ENCODE results near the gene CD58. TPM values are rescaled to one million over a fixed set of nuclear protein-coding genes. Genes with fewer than 3 reads are reported as not detected.
"Not testable (repeated sequence)": the region's sequence is repeated elsewhere in the genome, so short reads cannot be mapped to it uniquely, and the experiment has no call there.

Gene CD58
- total RNA-seq (2013): 82.3 TPM
- 100 to 1,000 TPM in 2 of 3 donors, 10 to 100 TPM in 1; 81.0 to 168 (median 128) TPM for polyA plus RNA-seq
- polyA minus RNA-seq: 25.9 and 33.7 TPM in 2 replicates
- 65.3 to 123 (median 97.8) reads per million in 11 experiments for total RNA-seq

- Histone ChIP-seq H3K9ac (ENCODE audit: insufficient read depth, low read length, poor library complexity, severe bottlenecking) (peak within 1 kb of the TSS; percentile 98), H3K9me3 (replicated peaks in 1 of 2; ENCODE audit: control insufficient read depth in 1 of 2, insufficient read depth in 1 of 2, low read length in 2 of 2) (no peaks in the 10 kb centered on the region), H3K4me2 (replicated peaks; ENCODE audit: extremely low read depth, low read length, poor library complexity, severe bottlenecking) (peak within 1 kb of the TSS; percentile 73), H3K27me3 (ENCODE audit: control insufficient read depth in 2 of 2, insufficient read depth in 2 of 2, low read length in 2 of 2) (no peaks in the 10 kb centered on the region), H3K27ac (ENCODE audit: low read depth in 1 of 2, low read length in 2 of 2) (peak within 1 kb of the TSS; percentile 97), H2AFZ (ENCODE audit: insufficient read depth, low read depth, low read length, poor library complexity, severe bottlenecking) (peak within 1 kb of the TSS; percentile 71), H4K20me1 (ENCODE audit: insufficient read depth, low read length) (peaks cover 42% of the 10 kb centered on the region), H3K79me2 (ENCODE audit: insufficient read depth, low read length) (peaks cover 52% of the 10 kb centered on the region), H3K4me1 (ENCODE audit: control insufficient read depth in 1 of 2, insufficient read depth in 2 of 2, low read length in 2 of 2) (peaks cover 32 to 57% of the 10 kb centered on the region in 2 donors), H3K4me3 (replicated peaks in 1 of 3; ENCODE audit: low read depth in 2 of 3, low read length in 3 of 3) (peak within 1 kb of the TSS; percentile 73 to 84 (median 83)), H3K36me3 (replicated peaks in 1 of 2; ENCODE audit: control insufficient read depth in 1 of 2, insufficient read depth in 2 of 2, low read length in 2 of 2) (no peaks in the 10 kb centered on the region)
- peaks cover 60% of the 10 kb centered on the region for H3K4me1 Mint-ChIP-seq
- peak within 1 kb of the TSS; percentile 94 to 98 (median 96) for H3K27ac Mint-ChIP-seq
- peaks cover 0 to 7% (median 4%) of the 10 kb centered on the region in 3 donors for H3K27me3 Mint-ChIP-seq (ENCODE audit: low read depth in 3 of 3)
- peak within 1 kb of the TSS; percentile 98 to 100 for H3K4me3 Mint-ChIP-seq
- peak; percentile 89 to 95 (median 90) for DNase-seq
- intact Hi-C loops (cut with micrococcal nuclease): loop anchor here (2.0 to 10.0 kb wide), 6 partner anchors 33 to 484 kb away; partner anchors contain the start of genes CD101 (in 1 of the 2) and IGSF3 (in 1 of the 2)
- peaks cover 23 to 27% of the 10 kb centered on the region in 2 donors for H3K36me3 Mint-ChIP-seq
- H3K9me3 Mint-ChIP-seq: peaks cover 0 to 1% (median 0%) of the 10 kb centered on the region in 7 donors
- peak; percentile 81 for TF ChIP-seq CTCF (IDR thresholded peaks at IDR 0.05)
- under 1% methylated on average over 70 of the region's 90 CpGs for WGBS (ENCODE audit: insufficient coverage)
Measured at GRCh38 chr1:116570358-116571214, at the start of gene CD58. TSS of gene CD58 (minus strand) at chr1:116571026. CDS start at chr1:116570972, 54 bp downstream.

GRCh38 chr1:116620392-116620791, 49.6 kb upstream of the CD58 start:
- intact Hi-C loops (cut with micrococcal nuclease); H3K4me1 Mint-ChIP-seq; H3K36me3 Mint-ChIP-seq; H3K9ac ChIP-seq (ENCODE audit: insufficient read depth, low read length, poor library complexity, severe bottlenecking); H3K4me3 ChIP-seq (replicated peaks in 1 of 3; ENCODE audit: low read depth in 2 of 3, low read length in 3 of 3); H2AFZ ChIP-seq (ENCODE audit: insufficient read depth, low read depth, low read length, poor library complexity, severe bottlenecking); H3K27me3 ChIP-seq (ENCODE audit: control insufficient read depth in 2 of 2, insufficient read depth in 2 of 2, low read length in 2 of 2); H3K27me3 Mint-ChIP-seq (ENCODE audit: low read depth in 3 of 3); H3K36me3 ChIP-seq (replicated peaks in 1 of 2; ENCODE audit: control insufficient read depth in 1 of 2, insufficient read depth in 2 of 2, low read length in 2 of 2); H3K4me1 ChIP-seq (ENCODE audit: control insufficient read depth in 1 of 2, insufficient read depth in 2 of 2, low read length in 2 of 2); H3K4me2 ChIP-seq (replicated peaks; ENCODE audit: extremely low read depth, low read length, poor library complexity, severe bottlenecking); H3K27ac ChIP-seq (ENCODE audit: low read depth in 1 of 2, low read length in 2 of 2); DNase-seq; H4K20me1 ChIP-seq (ENCODE audit: insufficient read depth, low read length); H3K4me3 Mint-ChIP-seq; H3K27ac Mint-ChIP-seq; H3K9me3 Mint-ChIP-seq; H3K79me2 ChIP-seq (ENCODE audit: insufficient read depth, low read length); H3K9me3 ChIP-seq (replicated peaks in 1 of 2; ENCODE audit: control insufficient read depth in 1 of 2, insufficient read depth in 1 of 2, low read length in 2 of 2): not testable (repeated sequence)
- no CpG with 5 or more reads among the region's 3 CpGs for WGBS (ENCODE audit: insufficient coverage)

- H3K4me2 ChIP-seq (replicated peaks; ENCODE audit: extremely low read depth, low read length, poor library complexity, severe bottlenecking); H3K27ac ChIP-seq (ENCODE audit: low read depth in 1 of 2, low read length in 2 of 2); H3K36me3 Mint-ChIP-seq; H3K36me3 ChIP-seq (replicated peaks in 1 of 2; ENCODE audit: control insufficient read depth in 1 of 2, insufficient read depth in 2 of 2, low read length in 2 of 2); H3K9me3 ChIP-seq (replicated peaks in 1 of 2; ENCODE audit: control insufficient read depth in 1 of 2, insufficient read depth in 1 of 2, low read length in 2 of 2); H3K9ac ChIP-seq (ENCODE audit: insufficient read depth, low read length, poor library complexity, severe bottlenecking); H3K27me3 ChIP-seq (ENCODE audit: control insufficient read depth in 2 of 2, insufficient read depth in 2 of 2, low read length in 2 of 2); DNase-seq; intact Hi-C loops (cut with micrococcal nuclease); H3K79me2 ChIP-seq (ENCODE audit: insufficient read depth, low read length); H3K4me3 ChIP-seq (replicated peaks in 1 of 3; ENCODE audit: low read depth in 2 of 3, low read length in 3 of 3); H3K27me3 Mint-ChIP-seq (ENCODE audit: low read depth in 3 of 3); H3K4me3 Mint-ChIP-seq; H3K27ac Mint-ChIP-seq; H2AFZ ChIP-seq (ENCODE audit: insufficient read depth, low read depth, low read length, poor library complexity, severe bottlenecking); H4K20me1 ChIP-seq (ENCODE audit: insufficient read depth, low read length); H3K9me3 Mint-ChIP-seq: not testable (repeated sequence)
- 100% methylated on average over 2 of the region's 4 CpGs for WGBS (ENCODE audit: insufficient coverage)
- H3K4me1 Mint-ChIP-seq: peaks cover 18% of the 10 kb centered on the region
- peaks cover 9 to 16% of the 10 kb centered on the region in 2 donors for H3K4me1 ChIP-seq (ENCODE audit: control insufficient read depth in 1 of 2, insufficient read depth in 2 of 2, low read length in 2 of 2)
Measured at GRCh38 chr1:116619106-116619505, 48.3 kb upstream of the CD58 start.

Data from CD14-positive monocyte (primary cell).